T follicular helper cell (primary cell): ENCODE results near the gene OVCH2.
"Not testable (repeated sequence)": the region's sequence is repeated elsewhere in the genome, so short reads cannot be mapped to it uniquely, and the experiment has no call there.

Experiments used
- DNase-seq: peaks from one replicate; pipeline ENCODE4 v3.0.0-alpha.2; 2020; ENCODE audit warnings: low read depth

The OVCH2 gene

DNA sequence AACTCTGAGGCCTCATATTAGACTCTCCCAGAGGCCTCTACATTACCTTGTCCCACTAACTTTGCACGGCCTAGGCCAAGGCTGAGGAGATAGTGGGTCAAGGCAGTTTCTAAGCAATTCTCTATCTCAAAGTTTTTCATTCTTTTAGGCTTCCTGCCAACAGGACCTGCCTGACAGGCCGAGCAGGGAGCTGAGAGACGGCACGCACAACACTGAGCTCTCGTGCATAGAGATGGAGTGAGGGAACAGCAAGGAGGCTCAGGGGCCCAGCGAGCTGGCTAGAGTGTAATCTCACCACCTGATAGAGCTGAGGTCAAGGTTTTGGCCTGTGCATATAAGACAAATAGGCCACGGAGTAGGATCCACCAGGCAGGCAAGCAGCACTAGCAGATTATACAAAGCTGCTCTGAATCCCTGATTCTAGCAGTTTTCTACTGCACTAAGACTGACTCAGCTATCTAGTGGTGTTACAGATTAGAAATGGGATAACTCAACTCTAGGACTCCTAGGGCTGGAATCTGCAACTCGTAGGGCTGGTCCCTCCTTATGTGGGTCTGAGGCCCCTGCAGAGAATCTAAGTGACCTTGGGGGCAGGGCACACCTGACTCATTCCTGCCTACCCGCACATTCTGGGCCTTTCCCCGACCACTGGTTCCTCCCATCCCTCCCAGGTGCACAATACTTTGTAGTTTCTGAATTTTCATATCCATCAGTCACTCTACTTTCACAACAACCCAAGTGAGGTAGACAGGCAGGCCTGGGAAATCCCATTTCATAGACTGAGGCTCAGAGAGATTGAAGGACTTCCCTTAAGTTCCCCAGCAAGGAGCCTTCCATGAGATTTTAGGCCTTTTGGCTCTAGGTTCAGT, 34.7 kb downstream of the OVCH2 start:
- DNase-seq, result no peak

DNA sequence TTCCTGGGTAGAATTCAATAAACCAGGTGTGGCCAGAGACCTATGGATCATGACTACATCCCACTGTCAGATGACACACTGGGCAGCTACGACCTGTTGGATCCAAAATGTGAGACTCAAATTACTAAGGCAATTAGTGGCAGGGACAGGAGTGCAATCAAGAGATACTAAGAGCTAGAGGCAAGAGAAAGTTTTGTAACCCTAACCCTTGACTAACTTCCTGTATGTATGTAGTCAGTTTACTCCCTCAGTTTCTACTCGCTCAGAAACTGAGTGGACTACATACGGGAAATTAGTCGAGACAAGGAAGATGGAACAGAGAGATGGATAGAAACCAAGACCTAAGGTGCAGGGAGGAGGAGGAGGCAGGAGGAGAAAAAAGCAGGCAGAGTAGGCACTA, 35.6 kb downstream of the OVCH2 start:
- no peak for DNase-seq

DNA sequence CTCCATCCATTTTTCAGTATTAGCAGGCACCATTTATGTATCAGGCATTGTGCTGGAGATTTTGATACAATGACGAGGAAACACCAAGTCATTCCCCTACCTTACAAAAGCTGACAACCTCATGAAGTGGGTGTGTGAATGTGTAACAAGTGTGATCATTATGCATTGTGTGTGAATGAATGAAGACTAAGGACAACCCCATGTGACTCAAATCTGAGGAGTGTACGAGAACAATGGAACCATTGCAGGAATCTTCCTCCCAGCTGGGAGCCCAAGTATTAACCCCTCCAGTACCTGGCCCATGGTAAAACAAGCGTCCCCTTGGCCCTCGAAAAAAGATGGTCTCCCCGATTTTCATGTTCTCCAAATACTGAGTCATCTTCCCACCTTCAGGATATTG, 37.4 kb downstream of the OVCH2 start:
- DNase-seq, result no peak

DNA sequence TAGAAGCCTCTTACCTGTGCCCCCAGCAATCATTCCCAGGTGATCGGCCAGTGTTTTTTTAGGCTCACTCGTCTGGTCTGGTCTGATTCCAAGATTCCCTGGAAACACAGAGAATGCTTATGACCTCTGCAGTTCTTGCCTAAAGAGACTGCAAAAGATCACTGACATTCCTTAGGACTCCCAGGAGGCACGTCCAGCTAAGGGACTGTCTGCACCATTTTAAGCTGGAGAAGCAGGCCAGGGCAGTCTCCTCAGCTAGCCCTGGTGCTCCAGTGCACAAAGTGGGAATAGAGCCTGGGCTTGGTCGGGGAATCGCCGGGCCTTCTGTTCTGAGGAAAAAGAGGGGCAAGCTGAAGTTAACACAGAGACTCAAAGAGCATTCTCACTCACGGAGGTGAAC, 37.8 kb downstream of the OVCH2 start:
- no peak for DNase-seq

DNA sequence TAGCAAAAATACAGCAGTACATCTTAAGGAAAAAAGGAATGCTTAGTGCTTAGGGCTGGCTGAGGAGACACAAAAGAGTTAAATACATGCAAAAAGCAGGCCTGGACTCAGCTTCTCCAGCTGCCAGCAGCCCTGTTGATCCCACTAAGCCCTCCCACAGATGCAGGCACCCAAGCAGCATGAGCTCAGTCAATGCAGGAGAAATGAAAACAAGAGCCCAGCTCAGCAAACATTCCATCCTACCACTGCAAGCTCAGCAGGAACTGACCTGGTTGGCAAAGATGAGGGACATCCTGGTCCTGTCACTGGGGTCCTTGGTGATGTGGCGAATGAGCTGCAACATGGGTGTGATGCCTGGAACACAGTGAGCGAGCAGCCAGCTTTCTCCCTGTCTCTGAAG, 38.8 kb downstream of the OVCH2 start:
- DNase-seq, result no peak

DNA sequence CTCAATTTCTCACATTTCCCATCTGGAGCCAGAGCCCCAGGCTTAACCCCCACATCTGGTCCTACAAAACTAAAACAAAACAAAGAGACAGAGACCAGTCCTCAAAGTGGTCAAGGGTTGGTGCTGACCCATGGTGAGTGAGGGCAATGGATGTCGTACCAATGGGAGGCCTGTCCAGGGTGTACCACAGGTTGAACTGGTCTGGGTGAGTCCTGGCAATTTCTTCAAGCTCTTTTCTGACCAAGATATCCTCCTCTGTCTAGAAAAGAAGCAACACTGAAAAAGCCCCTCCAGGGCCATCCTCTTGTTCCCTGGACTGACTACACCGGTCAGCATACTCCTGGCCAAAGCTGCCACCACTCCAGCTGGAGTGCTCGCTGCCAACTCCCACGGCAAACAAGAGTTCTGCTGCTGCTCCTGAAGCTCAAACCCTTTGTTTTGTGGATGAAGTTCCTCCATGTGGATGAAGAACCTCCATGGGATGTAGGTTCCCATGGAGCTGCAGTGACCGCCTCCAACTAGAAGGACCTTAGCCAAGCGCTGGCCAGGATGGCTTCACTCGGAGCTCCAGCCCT, 39.9 kb downstream of the OVCH2 start:
- DNase-seq, result no peak

DNA sequence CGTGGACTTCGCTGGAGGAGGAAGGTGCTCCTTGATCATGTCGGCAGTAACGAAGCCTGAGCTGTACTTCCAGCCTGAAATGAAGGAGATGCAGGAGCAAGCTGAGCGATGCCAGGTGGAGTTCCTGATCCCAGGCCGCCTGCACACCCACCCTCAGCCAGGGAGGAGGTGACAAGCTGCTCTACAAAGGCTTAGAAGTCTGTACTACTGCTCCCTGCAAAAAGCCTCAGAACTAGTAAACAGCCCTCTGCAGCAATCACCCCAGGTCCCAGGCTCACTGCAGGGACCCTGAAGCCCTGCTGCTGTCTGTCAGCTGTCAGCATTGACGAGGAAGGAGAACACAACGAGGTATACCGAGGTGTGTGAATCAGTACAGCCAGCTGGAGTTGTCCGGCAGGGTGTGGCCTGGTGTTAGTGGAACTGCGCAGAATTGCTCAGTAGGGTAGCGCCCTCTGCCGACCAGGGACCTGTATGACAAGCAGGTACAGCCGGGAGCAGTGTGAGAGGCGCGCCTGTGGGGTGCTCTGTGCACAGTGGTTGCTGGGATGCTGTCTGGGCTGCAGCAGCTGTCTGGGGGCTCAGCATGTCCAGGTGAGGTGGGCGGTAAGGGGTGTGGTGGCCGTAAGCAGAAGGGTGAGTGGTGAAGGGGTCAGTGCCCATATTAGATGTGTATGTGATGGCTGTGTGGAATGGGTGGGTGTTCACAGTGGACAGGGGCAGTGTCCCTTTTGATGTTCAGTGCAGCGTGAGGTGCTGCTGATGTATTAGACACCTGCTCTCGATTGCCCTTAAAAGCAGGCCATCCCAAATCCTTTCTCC, 40.6 kb downstream of the OVCH2 start:
- DNase-seq, result peak; percentile 44

DNA sequence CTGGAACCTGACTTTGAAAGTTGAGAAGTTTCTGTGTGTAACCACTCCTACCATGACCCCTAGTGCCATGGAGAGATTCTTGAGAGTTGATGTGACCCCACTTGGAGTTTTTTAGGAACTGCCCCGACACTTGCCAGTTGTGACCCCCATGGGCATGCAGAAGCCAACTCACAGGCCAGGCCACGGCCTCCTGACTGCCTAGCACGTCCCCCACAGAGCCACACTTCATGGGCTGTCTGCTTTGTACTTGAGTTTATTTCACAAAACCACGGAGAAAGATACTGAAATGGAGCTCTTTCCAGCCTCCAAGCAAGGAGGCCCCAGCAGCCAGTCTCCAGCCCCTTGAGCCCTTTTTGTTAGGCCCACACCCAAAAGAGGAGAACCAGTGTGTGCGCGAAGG, 41.4 kb downstream of the OVCH2 start:
- DNase-seq, result no peak

DNA sequence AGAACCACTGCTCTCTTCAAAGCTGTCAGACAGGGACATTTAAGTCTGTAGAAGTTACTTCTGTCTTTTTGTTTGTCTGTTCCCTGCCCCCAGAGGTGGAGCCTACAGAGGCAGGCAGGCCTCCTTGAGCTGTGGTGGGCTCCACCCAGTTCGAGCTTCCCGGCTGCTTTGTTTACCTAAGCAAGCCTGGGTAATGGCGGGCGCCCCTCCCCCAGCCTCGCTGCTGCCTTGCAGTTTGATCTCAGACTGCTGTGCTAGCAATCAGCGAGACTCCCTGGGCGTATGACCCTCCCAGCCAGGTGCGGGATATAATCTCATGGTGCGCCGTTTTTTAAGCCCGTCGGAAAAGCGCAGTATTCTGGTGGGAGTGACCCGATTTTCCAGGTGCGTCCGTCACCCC, 42.7 kb downstream of the OVCH2 start:
- not testable (repeated sequence) for DNase-seq

DNA sequence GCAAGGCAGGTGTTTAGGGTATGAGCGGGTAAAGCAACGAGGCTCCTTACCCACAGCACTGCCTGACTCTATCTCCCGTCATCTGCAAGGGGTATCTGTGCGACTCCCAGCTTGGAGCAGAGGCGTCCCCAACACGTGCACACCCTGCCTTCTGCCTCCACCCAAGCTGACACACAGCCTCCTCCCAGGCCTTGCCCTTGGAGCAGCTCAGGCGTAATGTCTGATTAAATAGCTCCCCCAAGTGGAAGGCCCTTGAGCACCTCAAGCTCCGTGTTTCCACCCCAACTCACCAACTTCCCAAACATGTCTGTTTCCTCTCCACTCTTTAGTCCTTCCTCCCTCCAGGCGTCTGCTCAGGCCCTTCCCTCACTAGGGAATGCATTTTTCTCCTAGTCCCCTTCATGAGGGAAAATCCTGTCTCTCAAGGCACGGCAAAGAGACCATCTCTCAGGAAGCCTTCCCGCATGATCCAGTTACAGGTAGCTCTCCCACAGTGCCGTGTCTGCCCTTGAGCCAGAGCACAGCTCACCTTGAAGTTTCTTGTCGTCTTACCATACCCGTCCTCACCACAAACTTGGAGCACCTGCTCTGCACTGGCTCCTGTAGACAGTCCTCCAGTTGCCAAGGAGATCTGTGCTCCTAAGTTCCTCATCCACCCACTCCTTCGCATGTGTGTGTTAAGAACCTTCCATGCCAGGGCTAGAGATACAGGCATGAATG, 48.8 kb downstream of the OVCH2 start:
- DNase-seq, result no peak

DNA sequence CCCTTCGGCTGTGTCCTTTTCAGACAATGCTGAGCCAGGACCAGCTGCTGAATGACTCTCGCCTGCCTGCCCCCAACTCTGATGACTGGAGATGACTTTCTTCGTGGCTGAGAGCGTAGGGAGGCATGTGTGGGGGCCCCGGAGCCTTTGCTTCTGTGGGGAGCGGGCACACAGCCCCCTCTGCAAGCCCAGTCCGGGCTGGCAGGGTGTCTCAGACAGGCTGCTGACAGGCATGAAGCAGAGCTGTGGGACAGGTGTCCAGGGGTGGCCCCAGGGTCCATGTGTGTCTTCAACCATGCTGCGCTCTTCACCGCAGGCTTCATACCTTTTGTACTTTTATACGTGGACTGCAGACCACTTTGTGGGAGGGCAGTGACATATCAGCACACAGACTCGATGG, 49.6 kb downstream of the OVCH2 start:
- DNase-seq, result no peak

DNA sequence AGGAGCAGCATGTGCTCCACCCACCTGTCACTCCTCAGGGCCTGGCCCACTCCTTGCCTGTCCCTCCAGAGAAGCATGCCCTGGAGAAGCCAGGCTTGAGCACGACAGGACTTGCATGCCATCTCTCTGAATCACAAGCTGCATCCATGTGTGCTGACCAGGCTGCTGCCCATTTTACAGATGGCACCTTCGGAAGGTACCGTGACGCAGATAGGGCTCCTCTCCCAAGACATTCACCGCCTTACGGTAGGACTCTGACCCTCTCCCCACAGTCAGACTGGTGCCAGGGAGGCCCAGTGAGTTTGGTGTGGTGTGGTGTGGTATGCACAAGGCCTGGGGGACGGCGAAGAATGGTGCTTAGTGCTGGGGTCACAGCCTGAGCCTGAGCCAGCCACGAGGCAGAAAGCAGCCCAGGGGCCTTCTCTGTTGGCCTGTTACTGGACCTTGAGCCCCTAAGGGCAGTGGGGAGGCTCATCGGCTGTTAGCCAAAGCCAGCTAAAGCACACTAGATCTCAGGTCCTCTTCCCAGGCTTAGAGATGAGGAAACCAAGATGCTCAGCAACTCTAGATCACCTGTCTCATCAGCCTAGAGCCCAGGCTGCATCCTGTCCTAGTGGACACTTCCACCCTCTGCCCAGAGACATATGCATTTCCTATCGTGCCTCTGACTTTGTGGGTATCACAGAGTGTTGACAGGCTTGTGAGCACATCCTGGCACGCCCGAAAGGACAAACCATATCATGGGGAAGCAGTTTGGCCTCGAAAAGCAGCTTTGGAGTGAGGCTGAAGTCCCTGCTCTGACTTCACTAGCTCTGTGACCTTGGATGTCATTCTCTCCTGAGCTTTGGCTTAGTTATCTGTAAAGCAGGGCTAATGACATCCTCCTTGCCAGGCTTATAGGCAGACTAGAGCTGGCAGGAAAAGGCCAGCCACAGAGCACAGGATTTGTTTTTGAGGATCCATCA, 50.7 kb downstream of the OVCH2 start:
- no peak for DNase-seq

DNA sequence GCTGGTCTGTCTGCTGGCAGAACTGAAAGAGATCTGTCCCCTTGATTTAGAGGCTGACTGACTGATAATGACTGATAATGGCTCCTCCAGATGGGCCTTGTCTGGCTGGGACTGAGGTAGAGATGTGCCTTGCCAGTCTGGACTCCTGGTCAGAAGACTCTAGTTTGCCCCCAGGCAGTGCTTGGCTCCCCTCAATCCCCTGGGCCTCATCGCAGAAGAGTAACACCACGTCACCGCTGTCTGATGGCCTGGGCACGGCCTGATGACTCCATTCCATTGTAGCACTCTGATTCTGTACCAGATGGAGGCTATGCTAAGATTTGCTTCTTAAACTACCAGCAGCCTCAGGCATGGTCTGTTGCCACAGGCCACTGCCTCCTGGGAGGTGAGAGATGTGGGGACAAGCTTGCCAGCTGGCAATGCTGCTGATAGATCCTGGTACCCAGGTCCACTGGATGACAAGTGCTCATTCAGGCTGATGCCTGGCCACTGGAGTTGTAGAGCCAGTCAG, 52.0 kb downstream of the OVCH2 start:
- no peak for DNase-seq

DNA sequence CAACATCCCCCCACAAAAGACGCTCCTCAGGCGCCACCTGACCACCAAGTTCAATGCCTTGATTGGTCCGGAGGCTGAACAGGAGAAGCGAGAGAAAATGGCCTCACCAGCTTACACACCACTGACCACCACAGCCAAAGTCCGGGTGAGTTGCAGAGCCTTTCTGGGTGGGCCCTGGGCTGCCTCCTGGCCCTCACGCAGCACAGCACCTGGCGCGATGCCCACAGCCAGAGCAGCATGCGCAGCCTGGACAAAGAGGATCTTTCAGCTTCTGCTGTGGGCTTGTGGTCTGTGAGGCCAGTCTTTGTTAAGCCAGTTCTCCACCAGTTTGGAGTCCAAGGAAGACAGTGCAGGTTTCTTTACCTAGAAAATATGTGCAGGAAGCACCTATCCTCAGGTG, 54.6 kb downstream of the OVCH2 start:
- no peak for DNase-seq

DNA sequence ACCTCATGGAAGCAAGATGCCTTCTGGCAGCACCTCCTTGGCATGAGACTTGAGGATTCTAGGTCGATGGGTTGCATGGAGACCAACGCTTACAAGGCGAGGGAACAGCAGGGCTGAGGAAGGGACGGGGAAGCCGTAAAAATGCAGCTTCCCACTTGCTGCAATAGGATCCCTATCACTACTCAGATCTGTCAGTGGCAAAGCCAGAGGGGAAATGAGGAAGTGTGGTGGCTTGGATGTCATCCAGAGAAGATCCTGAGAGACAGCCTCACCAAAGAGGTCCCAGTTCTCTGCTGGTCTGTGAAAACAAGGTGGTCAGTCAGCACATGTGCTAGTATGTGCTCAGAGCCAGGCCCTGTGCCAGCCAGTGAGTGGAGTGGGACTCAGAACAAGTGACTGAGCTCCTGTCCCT, 55.1 kb downstream of the OVCH2 start:
- DNase-seq, result no peak

DNA sequence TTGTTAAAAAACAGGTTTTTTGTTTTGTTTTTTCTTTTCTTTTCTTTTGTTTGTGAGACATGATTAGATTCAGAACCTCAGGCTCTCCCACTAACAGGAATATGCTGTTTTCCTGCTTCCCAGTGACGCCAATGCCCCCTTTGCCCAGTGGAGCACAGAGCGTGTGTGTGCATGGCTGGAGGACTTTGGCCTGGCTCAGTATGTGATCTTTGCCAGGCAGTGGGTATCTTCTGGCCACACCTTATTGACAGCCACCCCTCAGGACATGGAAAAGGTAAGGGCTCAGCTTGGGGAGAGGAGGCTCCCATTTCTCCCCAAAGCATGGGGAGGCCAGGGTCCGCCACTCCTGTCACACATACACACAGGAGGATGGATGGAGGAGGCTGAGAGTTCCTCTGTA, 58.0 kb downstream of the OVCH2 start:
- no peak for DNase-seq

DNA sequence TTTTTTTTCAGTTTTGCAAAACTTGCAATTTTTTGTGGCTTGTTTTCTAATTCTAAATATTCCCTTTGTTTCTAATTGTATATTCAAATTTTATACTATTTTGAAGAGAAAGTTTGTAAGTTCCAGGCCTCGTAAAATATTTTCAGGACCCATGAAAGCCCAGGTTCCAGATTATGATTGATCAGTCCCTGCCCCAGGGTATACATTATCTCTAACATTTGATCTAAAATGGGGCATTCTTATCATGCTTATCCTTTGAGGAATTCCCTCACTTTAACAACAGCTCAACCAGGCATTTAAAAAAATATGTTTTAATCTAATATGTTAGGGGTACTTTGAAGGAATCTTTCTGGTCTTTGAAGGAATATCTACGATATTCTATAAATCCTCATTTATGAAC, 59.4 kb downstream of the OVCH2 start:
- DNase-seq, result no peak

DNA sequence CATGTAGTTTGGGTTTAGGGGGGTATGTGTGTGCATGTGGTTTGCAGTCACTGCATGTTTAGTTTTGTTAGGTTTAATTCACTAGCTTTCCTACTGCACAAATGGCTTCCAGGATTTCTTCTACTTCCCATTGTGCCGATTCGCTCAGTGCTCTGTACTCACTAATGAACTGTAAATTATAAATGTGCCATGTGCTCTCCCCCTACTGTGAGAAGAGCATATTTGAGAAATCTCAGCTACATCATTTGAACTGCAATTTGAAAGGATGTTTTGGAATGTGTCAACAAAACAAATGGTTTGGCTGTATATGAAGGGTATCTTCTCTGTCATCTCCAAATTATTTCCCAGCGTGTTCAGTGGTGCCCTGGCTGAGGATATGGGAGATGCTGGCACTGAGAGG, 61.1 kb downstream of the OVCH2 start:
- DNase-seq, result no peak

DNA sequence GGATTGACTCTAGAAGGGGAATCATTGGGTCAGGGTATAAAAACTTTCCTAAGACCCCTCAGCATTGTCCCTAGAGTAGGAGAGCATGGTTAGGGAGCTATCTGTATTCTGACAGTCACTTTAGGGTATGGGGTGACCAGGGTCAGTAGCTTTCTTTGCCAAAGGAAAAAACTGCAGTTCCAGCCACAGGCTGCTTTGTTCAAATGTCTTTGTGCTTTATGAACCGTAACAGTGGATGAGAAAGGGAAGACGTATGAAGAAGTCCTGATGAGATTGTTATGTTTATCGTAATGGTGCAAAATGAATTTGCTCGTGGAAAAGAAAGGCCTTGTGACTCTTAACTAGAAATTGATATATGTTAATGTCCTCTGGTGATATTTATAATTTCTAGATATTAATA, 63.0 kb downstream of the OVCH2 start:
- DNase-seq, result no peak

DNA sequence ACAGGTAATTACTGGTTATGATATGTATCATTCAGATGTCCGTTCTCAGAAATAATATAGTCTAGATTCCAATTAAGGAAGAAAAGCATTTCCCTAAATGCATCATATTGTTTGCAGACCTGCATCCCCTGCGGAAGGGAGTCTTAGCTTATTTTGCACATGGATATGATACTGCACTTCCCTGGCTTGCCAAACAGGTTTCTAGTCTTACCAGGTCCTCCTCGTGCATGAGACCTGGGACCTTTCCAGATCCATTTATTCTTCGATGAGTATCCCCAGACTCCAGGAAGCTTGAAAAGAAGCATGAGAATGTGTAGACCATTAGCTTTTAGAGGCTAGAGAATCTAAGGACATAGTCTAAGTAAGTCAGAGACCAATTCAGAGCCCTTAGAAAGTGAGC, 63.5 kb downstream of the OVCH2 start:
- no peak for DNase-seq

DNA sequence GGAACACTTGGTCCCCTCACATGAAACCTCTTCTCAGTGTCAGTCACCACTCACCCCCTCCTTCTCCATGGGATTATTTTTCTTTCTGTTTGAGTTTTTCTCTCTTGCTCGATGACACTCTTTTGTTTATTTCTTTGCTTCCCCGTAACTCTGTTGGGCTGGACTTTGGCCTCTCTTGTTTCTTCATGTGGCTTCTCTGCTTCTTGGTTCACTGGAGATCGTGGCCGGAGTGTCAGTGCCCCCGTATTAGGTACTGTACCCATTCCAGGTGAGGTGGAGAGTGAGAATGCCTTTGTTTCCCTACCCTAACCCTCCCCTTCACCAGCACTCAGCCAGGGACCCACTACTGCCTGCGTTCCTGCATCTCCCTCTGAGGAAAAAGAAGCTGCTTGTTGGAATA, 65.5 kb downstream of the OVCH2 start:
- DNase-seq, result no peak
